Measurements from ENCODE around the gene TMEM141.
"Not testable (repeated sequence)": the region's sequence is repeated elsewhere in the genome, so short reads cannot be mapped to it uniquely, and the experiment has no call there.

The TMEM141 gene

DNA sequence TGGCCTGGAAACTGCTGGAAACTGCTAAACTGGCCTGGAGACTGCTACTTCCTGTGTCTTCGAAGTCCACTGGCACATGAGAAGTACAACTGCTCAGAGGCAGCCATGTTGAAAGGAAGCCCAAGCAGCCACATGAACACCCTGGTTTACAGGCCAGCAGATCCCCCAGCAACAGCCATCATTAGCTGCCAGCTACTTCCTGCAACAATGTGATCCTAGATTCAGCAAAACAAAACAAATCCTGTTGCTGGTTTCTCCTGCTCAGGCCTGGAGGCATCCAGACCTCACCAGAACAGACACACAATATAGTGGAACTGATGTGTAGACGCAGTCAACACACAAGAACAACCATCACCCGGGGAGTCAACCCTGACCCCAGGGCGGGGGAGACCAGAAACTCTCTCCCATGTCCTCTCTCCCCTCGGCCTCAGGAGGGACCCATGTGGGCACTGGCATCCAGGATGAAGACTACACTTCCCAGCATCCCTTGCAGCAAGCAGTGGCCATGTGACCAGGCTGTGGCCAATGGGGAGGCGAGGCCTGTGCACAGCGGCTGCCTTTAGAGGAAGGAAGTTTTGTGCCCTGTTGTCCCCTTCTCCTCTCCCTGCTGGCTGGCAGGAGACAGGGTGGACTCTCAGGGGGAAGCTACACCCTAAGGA, 17.6 kb upstream of the TMEM141 start:
- no peak for DNase-seq (ENCODE audit: low spot score)

- no peak for DNase-seq (ENCODE audit: low spot score)
Observed at GRCh38 chr9:136774416-136775045, 16.6 kb upstream of the TMEM141 start.

- no peak for DNase-seq (ENCODE audit: low spot score)
Observed at GRCh38 chr9:136775191-136775590, 16.0 kb upstream of the TMEM141 start.

- no peak for DNase-seq (ENCODE audit: low spot score)
Observed at GRCh38 chr9:136776947-136777346, 14.2 kb upstream of the TMEM141 start.

DNA sequence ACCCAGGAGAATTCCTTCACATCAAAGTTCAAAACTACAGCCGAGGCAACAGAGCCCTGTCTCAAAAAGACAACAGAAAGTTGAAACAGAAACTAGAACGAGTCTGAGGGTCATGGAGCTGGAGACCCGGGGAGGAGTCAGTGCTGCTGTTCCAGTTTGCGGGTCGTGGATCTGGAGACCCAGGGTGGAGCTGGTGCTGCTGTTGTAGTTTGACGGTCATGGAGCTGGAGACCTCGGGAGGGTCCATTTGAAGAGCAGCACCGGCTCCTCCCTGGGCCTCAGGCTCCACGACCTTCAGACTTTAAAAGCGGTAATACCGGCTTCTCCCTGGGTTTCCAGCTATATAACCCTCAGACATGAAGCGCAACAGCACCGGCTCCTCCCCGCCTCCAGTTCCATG, 13.8 kb upstream of the TMEM141 start:
- no peak for DNase-seq (ENCODE audit: low spot score)

- DNase-seq (ENCODE audit: low spot score) = no peak
Observed at GRCh38 chr9:136779808-136780207, 11.3 kb upstream of the TMEM141 start.

DNA sequence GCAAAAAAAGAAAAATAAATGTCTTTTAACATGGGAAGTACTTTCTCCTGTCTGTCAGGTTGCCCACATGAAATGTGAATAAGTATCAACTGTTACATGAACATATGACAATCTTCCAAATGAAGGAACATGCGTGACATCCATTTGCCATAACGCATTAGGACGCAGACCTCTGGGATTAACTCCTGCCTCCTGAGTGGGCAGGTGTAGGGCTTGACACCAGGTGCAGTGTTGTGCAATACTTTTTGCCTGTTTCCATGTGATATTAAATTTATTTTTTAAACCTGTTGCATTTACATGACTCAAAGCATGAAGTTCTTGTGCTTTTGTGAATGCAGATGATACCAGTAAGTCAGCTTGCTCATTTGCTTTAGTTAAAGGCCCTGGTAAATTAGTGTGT, 8.7 kb upstream of the TMEM141 start:
- no peak for DNase-seq (ENCODE audit: low spot score)

GRCh38 chr9:136784249-136784996, 6.7 kb upstream of the TMEM141 start:
- no peak for DNase-seq (ENCODE audit: low spot score)

DNA sequence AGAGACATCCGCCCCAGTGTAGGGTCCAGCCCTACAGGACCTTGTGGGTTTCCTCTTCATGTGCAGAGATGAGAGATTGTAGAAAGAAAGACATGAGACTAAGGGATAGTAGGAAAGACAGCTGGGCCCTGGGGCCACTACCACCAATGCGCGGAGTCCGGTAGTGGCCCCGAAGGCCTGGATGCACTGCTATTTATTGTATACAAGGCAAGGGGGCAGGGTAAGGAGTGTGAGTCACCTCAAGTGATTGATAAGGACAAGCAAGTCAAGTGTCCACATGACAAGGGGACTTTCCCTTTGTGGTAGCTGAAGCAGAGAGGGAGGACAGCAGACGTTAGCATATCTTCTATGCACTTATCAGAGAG, 6.2 kb upstream of the TMEM141 start:
- no peak for DNase-seq (ENCODE audit: low spot score)

DNA sequence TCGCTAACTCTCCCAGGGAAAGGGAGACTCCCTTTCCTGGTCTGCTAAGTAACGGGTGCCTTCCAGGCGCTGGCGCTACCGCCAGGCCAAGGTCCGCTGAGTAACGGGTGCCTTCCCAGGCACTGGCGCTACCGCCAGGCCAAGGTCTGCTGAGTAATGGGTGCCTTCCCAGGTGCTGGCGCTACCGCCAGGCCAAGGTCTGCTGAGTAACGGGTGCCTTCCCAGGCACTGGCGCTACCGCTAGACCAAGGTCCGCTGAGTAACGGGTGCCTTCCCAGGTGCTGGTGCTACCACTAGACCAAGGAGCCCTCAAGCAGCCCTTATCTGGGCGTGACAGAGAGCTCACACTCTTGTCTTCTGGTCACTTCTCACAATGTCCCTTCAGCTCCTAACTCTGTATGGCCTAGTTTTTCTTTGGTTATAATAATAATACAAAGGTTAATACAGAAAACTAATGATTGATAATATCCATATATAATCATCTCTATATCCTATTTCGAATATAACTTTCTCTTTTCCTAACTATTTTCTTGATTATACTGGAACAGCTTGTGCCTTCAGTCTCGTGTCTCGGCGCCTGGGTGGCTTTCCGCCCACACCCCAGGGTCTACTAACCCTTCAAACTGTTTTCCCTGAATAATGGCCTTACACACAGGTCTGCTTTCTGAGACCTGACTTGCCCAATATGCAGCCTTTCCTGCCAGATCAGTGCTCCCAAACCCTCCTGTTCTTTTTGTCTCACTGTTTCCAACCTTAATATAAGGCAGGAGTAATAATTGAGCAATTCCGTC, 5.4 kb upstream of the TMEM141 start:
- DNase-seq (ENCODE audit: low spot score) = not testable (repeated sequence)

DNA sequence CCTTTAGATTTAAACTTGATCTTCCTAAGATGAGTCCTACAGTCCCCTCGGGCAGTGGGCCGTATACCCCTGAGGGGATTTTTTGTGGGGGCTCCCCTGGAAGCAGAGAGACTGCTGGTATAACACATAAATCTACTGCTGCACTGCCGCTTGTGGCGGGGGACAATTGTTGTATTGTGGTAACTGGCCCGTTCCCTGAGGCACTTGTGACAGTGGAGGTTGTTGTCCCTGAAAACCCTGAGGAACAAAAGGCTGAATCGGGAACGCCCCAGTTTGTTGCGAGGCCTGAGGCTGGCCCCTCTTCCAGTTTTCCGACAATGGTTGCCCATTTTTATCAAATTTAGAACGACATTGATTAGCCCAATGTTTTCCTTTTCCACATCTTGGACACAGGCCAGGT, 4.7 kb upstream of the TMEM141 start:
- DNase-seq (ENCODE audit: low spot score) = no peak

GRCh38 chr9:136786983-136787382, 4.2 kb upstream of the TMEM141 start:
- DNase-seq (ENCODE audit: low spot score) = not testable (repeated sequence)

GRCh38 chr9:136787690-136788400, 3.3 kb upstream of the TMEM141 start:
- peak; percentile 84 for DNase-seq (ENCODE audit: low spot score)

DNA sequence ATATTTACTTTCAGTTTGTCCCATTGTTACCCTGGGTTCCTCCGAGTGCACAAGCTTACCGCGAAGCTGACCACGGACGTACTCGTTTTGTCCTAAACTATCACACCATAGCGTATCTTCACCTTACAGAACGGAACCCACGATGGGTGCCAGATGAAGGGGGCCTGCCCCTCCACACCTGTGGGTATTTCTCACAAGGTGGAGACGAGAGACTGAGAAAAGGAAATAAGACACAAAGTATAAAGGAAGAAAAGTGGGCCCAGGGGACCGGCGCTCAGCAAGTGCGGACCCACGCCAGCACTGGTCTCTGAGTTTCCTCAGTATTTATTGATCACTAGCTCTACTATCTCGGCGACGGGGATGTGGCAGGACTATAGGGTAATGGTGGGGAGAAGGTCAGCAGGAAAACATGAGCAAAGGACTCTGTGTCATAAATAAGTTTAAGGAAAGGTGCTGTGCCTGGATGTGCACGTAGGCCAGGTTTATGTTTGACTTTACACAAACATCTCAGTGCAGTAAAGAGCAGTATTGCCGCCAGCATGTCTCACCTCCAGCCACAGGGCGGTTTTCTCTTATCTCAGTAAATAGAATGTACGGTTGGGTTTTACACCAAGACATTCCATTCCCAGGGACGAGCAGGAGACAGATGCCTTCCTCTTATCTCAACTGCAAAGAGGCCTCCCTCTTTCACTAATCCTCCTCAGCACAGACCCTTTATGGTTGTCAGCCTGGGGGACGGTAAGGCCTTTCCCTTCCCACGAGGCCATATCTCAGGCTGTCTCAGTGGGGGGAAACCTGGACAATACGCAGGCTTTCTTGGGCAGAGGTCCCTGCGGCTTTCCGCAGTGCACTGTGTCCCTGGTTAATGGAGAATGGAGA, 2.3 kb upstream of the TMEM141 start:
- not testable (repeated sequence) for DNase-seq (ENCODE audit: low spot score)

DNA sequence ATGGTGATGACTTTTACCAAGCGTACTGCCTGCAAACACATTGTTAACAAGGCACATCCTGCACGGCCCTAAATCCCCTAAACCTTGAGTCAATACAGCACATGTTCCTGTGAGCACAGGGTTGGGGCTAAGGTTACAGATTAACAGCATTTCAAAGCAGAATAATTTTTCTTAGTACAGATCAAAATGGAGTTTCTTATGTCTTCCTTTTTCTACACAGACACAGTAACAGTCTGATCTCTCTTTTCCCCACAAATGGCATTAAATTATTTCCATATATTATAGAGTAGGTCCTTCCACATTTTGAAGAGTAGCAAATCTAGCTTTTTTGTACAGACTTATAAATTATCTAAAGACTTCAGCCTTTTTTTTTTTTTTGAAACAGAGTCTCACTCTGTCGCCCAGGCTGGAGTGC, 1.6 kb upstream of the TMEM141 start:
- DNase-seq (ENCODE audit: low spot score) = no peak

GRCh38 chr9:136791516-136792276, 552 bp downstream of the TMEM141 start:
- DNase-seq (ENCODE audit: low spot score) = peak; percentile 82

DNA sequence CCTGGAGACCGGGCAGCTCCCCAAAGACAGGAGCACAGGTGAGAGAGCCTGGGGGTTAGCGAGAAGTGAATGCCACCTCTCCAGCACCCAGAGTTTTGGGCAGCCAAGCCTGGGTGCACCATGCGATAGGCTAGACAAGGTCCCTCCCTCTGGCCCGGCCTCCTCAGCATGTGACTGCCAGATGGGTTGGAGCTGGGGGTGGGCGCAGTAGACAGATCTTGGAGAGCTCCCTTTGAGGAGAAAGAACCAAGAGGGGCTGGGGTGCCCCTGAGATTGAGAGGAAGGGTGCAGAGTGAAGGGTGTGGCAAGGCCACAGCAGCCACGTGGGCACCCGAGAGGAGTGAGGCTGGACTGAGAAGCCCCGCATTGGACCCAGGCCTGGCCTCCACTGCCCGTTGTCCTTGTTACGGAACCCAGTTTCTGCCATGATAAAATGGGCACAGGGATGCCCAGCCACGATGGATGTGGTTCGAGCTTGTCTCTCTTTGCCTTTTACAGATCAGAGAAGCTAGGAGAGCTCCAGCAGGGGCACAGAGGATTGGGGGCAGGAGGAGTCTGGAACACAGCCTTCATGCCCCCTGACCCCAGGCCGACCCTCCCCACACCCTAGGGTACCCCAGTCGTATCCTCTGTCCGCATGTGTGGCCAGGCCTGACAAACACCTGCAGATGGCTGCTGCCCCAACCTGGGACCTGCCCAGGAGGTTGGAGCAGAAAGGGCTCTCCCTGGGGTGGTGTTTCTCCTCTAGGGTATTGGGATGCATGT, 1.4 kb downstream of the TMEM141 start:
- no peak for DNase-seq (ENCODE audit: low spot score)

GRCh38 chr9:136793086-136793946, 2.2 kb downstream of the TMEM141 start:
- DNase-seq (ENCODE audit: low spot score) = no peak
